ENCODE measurements around the gene NLK.
"Not testable (repeated sequence)": the region's sequence is repeated elsewhere in the genome, so short reads cannot be mapped to it uniquely, and the experiment has no call there.

The NLK gene

GRCh38 chr17:28161311-28161710, 118.8 kb downstream of the NLK start:
- DNase-seq, result peak; percentile 9 to 37 (median 26)

- DNase-seq, result no peak
Observed at GRCh38 chr17:28166478-28166877, 124.0 kb downstream of the NLK start.

- DNase-seq, result peak in 1 of 3 donors; percentile 19
Observed at GRCh38 chr17:28169621-28170349, 127.3 kb downstream of the NLK start.

GRCh38 chr17:28170771-28171170, 128.3 kb downstream of the NLK start:
- no peak for DNase-seq

- DNase-seq, result no peak
Observed at GRCh38 chr17:28173031-28173561, 130.6 kb downstream of the NLK start.

- no peak for DNase-seq
Observed at GRCh38 chr17:28173801-28174200, 131.3 kb downstream of the NLK start.

- DNase-seq, result no peak
Observed at GRCh38 chr17:28174352-28175046, 132.0 kb downstream of the NLK start.

GRCh38 chr17:28177351-28177750, 134.9 kb downstream of the NLK start:
- no peak for DNase-seq

GRCh38 chr17:28178800-28179199, 136.3 kb downstream of the NLK start:
- peak; percentile 31 to 46 (median 37) for DNase-seq

GRCh38 chr17:28180449-28180848, 138.0 kb downstream of the NLK start:
- DNase-seq, result no peak

GRCh38 chr17:28181568-28181967, 139.1 kb downstream of the NLK start:
- DNase-seq, result no peak

GRCh38 chr17:28182559-28182958, 140.1 kb downstream of the NLK start:
- DNase-seq, result no peak

- no peak for DNase-seq
Observed at GRCh38 chr17:28185658-28186057, 143.2 kb downstream of the NLK start.

GRCh38 chr17:28186472-28186871, 144.0 kb downstream of the NLK start:
- not testable (repeated sequence) for DNase-seq

- no peak for DNase-seq
Observed at GRCh38 chr17:28187931-28188330, 145.5 kb downstream of the NLK start.

- no peak for DNase-seq
Observed at GRCh38 chr17:28188841-28189263, 146.4 kb downstream of the NLK start.

GRCh38 chr17:28189667-28190066, 147.2 kb downstream of the NLK start:
- DNase-seq, result no peak

- DNase-seq, result no peak
Observed at GRCh38 chr17:28191018-28191417, 148.5 kb downstream of the NLK start.

- DNase-seq, result peak; percentile 40 to 48 (median 41)
Observed at GRCh38 chr17:28193241-28193640, 150.8 kb downstream of the NLK start.

- peak; percentile 38 to 53 (median 51) for DNase-seq
Observed at GRCh38 chr17:28194382-28194781, 151.9 kb downstream of the NLK start.

- peak; percentile 30 to 48 (median 38) for DNase-seq
Observed at GRCh38 chr17:28196636-28197035, 154.2 kb downstream of the NLK start.

- DNase-seq, result no peak
Observed at GRCh38 chr17:28199115-28199514, 156.6 kb downstream of the NLK start.

GRCh38 chr17:28199728-28200127, 157.3 kb downstream of the NLK start:
- no peak for DNase-seq

GRCh38 chr17:28201315-28201714, 158.8 kb downstream of the NLK start:
- DNase-seq, result no peak

All from suppressor macrophage treated with lipopolysaccharide for 1 hour (primary cell).